Lung microvascular endothelial cell (primary cell): ENCODE measurements around the gene SLC32A1. TPM values are rescaled to one million over a fixed set of nuclear protein-coding genes. Genes with fewer than 3 reads are reported as not detected.

ENCODE experiments used
- total RNA-seq: library from RNA; depleted of rRNA; stranded (reverse); fragments of >200 nt; gene quantifications from 2 replicates; pipeline ENCODE4 v1.2.1, GENCODE V29; 2014

The SLC32A1 gene
- total RNA-seq, 1 donor from 2014 or later = not detected

Other genes with a start within 250 kb of the SLC32A1 start
- not detected in 2 replicates for gene ADIG, start 143.3 kb upstream of the SLC32A1 start, total RNA-seq
- not detected in 2 replicates for gene ARHGAP40, start 122.7 kb upstream of the SLC32A1 start, total RNA-seq
- 4.1 and 4.8 TPM in 2 replicates for gene ACTR5, start 24.0 kb downstream of the SLC32A1 start, total RNA-seq
- gene PPP1R16B, start 81.2 kb downstream of the SLC32A1 start, total RNA-seq = 163 and 169 TPM in 2 replicates
- gene FAM83D, start 201.9 kb downstream of the SLC32A1 start, total RNA-seq = 24.2 TPM in 2 replicates
- 6.5 and 7.1 TPM in 2 replicates for gene DHX35, start 237.9 kb downstream of the SLC32A1 start, total RNA-seq